Measurements from ENCODE around the gene MSRB1.

GRCh38 chr16:1938910-1939309 is 4.1 kb downstream of the MSRB1 start:
- TF ChIP-seq CTCF (IDR thresholded peaks at IDR 0.05 in 8 of 11, conservative IDR thresholded peaks at IDR 0.05 in 3 of 11) (no peak), POLR2A (IDR thresholded peaks at IDR 0.05) (no peak), POLR2AphosphoS5 (IDR thresholded peaks at IDR 0.05) (no peak)

All from spleen (tissue), 7 donors.